Stomach (tissue), 4 donors: ENCODE results near the gene TEX53.

Experiments used
- CTCF ChIP-seq, 7 experiments: fragments of 450-650 bp in 4 of 7; fragments of 200-600 bp in 3 of 7; sonication (generic) in 3 of 7; IDR thresholded peaks; one replicate each; pipeline ENCODE4 v1.5.1; 2016 to 2019; ENCODE audit warnings: antibody characterized with exemption in 7 of 7, control low read depth in 2 of 7, mild to moderate bottlenecking in 1 of 7
- POLR2A ChIP-seq, 4 donors: fragments of 450-650 bp; IDR thresholded peaks; one replicate each; pipeline ENCODE4 v1.6.1; 2016; ENCODE audit warnings: antibody characterized with exemption in 4 of 4, control low read depth in 2 of 4, mild to moderate bottlenecking in 1 of 4, moderate library complexity in 1 of 4
- POLR2AphosphoS5 ChIP-seq, 3 donors: sonication (generic); formaldehyde crosslinking; IDR thresholded peaks; one replicate each; pipeline ENCODE4 v1.6.1; 2016; ENCODE audit warnings: antibody characterized with exemption in 3 of 3

- TF ChIP-seq POLR2A (IDR thresholded peaks at IDR 0.05) (no peak), POLR2AphosphoS5 (IDR thresholded peaks at IDR 0.05) (no peak), CTCF (IDR thresholded peaks at IDR 0.05) (no peak)
Measured at GRCh38 chr9:114668146-114668545, 10.5 kb upstream of the TEX53 start.
